T1000 (cell line): ENCODE measurements around the gene FECH.
"Not testable (repeated sequence)": the region's sequence is repeated elsewhere in the genome, so short reads cannot be mapped to it uniquely, and the experiment has no call there.

Source experiments
- DNase-seq: peaks from one replicate; lab custom pipeline; 2025; ENCODE audit warnings: mixed read lengths; lab: John Stamatoyannopoulos, UW

FECH gene, protein sequence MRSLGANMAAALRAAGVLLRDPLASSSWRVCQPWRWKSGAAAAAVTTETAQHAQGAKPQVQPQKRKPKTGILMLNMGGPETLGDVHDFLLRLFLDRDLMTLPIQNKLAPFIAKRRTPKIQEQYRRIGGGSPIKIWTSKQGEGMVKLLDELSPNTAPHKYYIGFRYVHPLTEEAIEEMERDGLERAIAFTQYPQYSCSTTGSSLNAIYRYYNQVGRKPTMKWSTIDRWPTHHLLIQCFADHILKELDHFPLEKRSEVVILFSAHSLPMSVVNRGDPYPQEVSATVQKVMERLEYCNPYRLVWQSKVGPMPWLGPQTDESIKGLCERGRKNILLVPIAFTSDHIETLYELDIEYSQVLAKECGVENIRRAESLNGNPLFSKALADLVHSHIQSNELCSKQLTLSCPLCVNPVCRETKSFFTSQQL

DNA sequence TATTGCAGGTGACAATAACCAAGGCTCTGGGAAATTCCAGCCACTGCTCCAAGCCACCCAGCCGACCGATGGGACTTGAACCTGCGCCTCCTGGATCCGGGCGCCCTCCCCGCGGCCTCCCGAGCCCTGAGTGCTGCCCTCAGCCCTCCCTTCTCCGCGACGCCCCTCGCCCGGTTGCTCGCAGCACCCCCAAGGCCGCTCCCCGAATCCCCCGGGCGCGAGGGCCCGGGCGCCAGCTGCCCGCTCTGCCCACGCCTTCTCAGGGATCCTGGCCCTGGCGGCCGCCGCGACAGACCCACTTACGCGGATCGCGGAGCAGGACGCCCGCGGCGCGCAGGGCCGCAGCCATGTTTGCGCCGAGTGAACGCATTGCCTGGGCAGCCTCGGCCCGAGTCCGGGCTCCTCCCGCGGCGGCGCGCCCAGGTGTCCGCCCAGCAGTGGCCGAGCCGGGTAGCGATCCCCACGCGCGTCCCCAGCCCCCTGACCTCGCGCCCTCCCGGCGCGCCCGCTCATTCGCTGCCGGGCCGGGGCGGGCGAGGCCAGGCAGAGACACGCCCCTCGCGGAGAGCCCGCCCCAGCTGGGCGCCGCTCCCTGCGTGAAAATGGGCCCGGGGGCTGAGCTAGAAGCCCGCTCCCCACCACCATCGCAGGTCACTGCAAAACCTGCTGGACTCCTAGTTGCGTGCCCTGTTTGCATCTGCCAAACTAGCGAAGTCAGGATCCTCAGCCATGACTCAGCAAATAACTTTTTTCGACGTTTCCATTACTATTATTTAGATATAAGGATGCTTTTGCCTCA is at the start of gene FECH:
FECH (minus strand) TSS at position 452 of the 799 bp plus-strand sequence; CDS start at position 370, 82 bp downstream.
- peak; percentile 41 for DNase-seq

DNA sequence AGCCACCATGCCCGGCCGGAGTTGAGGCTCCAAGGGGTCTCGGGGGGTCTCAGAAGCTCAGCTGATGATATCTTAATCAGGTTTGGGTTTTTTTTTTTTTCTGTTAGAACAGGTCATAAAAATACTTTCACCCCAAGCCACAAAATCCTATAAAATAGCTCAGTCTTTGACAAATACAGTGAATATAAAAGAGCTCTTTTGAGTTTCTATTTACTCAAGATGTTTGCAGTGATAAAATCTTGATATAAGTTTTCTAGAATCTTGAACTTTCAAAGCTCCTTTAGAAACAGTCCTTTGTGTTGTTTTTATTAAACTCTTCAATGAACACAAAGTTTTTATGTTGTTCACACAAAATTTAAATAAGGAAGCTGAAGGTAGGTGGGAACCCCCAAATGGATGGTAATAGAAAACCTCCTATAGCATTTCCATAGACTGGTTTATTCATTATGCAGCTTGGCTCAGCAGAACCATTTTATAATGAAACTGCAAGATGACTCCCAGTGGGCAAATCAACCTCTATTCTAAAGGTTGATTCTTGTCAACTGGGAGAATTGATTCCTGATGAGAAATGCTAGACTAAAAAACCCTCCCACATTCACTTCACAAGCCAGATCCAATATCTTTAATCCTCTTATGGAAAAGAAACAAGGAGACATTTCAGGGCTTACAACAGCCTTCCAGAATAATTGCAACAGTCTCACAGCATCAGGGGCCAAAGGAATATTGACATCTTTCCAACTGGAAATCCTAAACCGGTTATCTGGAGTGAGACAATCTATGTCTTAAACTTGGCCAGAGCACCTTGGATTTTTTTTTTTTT is 48.7 kb upstream of the FECH start:
- no peak for DNase-seq

DNA sequence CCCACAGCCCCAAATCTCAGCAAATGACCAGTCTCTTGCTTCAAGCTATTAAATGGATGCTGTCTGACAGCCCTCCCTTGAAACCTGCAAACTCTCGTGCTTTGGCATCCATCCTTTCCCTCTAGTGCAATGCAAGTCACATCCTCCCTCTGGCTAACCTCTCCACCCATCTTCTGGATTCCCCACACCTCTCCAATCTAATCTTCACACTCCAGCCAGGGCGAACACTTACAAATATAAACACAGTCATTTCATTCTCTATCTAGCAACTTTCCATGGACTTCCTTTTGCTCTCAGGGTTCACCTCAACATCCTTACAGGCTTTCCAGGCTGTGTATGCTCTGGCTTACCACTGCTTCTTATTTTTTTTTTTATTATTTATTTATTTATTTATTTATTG is 45.2 kb upstream of the FECH start:
- DNase-seq = no peak

DNA sequence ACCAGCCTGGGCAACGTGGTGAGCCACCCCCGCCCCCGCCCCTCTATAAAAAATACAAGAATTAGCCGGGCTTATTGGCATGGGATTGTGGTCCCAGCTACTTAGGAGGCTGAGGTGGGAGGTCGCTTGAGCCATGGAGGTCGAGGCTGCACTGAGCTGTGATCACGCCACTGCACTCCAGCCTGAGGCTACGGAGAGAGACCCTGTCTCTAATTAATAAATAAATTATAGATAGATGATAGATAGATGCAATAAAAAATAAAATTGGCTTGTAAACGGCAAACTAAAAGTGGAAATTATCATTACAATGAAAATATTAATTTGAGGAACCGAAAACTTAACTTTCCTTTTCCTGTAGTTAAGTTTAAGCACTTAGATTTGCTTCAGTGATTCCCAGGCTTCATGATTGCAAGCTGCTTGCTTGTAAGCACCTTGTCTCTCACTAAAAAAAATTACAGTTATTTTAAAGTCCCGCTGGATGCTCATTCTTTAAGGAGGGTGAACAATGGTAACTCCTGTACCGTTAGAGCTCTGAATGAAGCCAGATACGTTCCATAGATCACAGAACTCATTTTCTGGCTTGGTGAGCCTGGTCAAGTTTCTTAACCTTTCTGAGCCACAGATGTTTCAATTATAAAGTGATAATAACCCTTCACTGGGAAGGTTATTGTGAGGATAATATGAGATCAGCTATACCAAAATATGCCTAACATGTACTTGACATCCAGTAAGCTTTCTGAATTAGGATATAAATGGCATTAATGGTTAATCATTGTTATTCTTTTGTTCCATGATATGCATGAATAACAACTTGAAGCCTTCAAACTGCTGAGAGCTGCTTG is 44.5 kb upstream of the FECH start:
- DNase-seq = no peak

DNA sequence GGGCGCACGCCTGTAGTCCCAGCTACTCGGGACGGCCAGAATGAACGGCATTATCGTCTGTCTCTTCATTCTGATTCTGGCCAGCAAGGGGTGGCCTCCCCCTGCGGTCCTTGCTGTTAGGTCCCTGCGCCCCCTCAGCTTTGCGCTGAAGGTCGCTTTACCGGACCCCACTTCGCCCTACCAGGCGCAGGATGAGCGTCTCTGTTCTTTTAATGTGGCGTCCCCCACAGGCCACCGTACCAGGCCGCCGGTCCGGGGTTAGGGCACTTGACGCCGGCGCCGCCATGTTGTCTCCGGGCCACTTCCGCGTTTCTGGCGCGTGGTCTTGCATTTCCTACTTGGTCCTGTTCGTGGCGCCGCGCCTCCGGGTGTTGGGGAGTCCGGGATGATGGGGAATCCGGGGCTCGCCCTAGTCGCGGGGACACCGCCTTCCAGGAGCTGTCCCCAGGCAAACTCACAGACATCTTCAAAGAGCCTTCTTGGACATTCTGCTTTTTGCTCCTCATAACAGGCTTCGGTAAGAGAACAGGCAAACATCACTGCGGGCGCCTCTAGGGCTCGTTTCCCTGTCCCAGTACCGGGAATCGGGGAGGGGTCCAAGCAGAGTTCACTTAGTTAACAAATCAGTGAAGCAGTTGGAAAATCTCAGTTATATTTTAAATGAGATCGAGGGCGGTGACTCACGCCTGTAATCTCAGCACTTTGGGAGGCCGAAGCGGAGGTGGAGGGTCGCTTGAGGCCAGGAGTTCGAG is 43.7 kb upstream of the FECH start:
- peak; percentile 62 for DNase-seq

DNA sequence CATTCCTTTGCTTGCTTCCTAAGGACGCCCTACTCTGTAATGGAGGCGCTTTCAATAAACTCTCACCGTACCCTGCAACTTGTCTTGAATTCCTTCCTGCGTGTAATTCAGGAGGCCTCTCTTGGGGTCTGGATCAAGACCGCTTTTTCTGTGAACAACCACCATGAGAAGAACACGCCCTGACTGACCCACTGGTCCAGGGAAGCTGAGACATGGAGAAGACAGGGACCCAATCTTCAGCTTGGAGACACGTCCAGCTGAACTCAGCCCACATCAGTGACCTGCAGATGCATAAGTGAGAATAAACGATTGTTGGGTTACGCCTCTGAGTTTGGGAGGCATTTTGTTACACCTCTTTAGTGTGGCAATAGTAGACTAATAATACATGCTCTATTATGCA is 42.9 kb upstream of the FECH start:
- no peak for DNase-seq

DNA sequence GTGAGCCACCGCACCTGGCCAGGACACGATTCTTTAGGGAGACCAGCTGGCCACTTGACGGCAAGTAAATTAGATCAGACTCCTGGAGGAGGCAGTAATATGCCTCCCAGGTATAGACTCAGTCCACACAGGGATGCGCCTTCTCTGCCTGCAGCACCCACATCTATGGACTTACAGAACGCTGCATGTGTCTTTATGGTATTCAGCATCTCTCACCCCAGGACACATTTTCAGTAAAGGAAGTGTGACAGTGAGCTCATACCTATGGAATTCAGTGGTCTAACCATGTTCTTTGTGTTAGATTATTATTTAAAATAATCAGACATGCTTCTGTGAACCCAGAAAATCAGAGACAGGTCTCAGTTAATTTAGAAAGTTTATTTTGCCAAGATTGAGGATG is 41.0 kb upstream of the FECH start:
- DNase-seq = no peak

DNA sequence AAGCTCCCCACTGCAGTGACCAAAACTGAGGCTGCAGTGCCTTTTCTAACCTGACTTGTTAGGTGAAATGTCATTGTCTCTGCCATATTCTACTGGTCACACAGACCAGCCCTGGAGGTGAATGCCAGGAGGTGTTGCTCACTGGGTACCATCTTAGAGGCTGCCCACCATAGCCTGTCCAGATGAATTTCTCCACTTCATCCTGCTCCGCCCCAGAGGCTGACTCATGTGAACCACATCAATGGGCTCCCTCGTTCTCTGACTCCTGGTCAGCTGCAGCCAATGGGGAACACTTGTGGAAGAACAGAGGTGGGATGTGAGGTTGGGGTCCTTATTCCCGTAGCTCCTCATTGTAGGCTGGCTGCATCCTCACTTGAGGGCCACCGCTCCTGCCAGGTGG is 38.5 kb upstream of the FECH start:
- no peak for DNase-seq

DNA sequence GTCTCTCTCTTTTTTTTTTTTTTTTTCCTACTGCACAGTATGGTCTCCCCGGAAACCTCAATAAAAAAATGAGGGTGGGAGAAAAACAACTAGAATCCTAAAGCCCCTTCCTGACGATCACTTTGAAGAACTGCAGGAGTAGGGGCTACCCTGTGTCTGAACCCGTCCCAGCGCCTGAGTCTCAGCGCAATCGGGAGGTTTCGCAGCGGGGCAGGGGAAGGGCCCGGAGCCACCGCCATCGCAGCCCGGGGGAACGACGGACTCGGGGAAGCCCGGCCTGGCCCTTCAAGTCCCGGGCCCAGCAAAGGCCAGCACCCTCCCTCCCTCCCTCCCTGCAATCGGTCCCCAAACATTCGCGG is 34.7 kb upstream of the FECH start:
- DNase-seq = no peak

DNA sequence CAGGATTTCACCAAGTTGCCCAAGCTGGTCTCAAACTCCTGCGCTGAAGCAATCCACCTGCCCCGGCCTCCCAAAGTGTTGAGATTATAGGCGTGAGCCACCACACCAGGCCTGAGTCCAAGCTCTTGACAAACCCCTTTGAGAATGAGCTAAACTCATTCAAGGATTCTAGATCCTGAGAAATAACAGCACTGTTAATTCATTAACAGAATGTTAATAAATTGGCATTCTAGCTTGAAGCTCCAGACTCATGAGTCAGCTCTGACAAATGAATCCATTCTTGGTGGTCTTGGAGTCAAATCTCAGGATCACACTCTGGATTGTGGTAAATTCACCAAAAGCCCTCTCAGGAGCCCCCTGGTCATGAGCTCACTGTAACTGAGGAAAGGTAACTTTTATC is 33.4 kb upstream of the FECH start:
- DNase-seq = no peak

DNA sequence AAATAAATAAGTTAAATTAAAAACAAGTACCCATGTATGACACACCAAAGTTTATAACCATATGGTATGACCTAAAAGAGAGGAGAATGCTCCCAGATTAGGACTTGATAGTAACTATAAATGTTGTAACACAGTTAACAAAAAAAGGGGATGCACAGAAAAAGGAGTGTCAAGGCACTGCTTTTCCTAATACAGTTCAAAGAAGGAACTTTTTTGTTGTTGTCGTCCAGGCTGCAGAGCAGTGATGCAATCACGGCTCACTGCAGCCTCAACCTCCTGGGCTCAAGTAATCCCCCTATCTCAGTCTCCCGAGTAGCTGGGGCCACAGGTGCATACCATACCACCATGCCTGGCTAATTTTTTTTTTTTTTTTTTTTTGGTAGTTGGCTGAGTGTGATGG is 32.4 kb upstream of the FECH start:
- no peak for DNase-seq

DNA sequence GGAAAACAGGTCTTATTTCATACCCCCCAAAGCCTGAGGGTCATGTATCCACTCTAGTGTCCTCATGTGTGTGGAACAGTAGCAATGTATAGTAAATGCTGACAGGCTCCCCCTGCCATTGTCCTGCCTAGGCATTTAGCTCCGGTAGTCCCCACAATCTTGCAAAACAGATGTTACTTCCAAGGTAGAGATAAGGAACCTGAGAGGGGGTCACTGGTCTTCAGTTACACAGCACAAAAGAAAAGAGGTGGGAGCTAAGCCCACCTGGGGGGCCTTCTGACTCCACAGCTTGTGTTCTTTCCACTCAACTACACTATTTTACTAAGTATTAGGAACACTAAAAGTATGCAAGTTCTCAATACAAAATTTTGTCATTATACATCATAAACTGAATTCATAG is 17.4 kb upstream of the FECH start:
- no peak for DNase-seq

DNA sequence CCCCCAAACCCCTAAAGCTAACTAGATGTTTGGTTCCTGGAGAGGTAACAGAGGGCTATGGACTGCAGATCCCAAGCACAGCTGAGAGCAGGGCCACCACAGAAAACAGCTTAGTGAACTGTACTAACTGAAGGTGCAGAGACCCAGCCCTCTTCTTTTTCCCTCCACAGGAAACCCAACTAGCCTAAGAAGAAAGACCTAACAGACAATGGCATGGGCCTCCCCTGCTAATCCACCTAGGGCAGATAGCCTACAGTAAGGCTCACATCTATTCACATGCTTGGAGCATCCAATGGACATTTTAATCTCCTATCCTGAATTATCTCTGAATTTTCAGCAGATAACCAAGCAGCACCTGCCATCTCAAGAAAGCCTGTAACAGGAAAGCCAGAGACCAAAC is 8.8 kb upstream of the FECH start:
- DNase-seq = no peak

DNA sequence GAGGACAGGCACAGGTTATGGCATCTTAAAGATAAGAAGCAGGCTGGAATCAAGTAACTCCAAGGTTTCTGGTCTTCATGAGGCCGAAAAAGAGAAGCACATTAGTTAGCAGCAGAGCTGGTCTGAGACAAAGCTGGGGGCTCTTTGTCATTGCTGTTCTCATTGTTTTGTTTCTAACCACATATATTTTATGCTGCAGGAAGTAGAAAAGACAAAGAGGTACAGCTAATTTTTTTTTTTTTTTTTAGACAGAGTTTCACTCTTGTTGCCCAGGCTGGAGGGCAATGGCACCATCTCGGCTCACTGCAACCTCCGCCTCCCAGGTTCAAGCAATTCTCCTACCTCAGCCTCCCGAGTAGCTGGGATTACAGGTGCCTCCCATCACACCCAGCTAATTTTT is 6.2 kb upstream of the FECH start:
- DNase-seq = not testable (repeated sequence)

DNA sequence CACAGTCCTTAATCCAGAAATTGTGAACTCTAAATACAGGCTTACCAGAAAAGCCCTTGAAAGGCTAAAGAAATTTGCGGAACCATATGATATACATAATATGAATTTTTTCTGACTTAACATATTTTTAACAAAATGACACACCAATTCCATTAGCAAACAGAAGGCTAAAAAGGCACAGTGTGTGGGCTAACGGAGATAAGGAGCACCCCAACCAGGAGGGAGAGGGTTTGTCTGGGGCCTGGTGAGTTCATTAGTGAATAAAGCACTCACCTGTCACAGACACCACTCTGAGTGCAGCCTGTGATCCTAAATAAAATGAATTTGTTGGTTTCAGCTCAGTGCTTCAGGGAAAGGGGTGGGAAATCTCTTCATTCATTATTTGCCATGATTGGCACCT is 2.7 kb upstream of the FECH start:
- DNase-seq = no peak

DNA sequence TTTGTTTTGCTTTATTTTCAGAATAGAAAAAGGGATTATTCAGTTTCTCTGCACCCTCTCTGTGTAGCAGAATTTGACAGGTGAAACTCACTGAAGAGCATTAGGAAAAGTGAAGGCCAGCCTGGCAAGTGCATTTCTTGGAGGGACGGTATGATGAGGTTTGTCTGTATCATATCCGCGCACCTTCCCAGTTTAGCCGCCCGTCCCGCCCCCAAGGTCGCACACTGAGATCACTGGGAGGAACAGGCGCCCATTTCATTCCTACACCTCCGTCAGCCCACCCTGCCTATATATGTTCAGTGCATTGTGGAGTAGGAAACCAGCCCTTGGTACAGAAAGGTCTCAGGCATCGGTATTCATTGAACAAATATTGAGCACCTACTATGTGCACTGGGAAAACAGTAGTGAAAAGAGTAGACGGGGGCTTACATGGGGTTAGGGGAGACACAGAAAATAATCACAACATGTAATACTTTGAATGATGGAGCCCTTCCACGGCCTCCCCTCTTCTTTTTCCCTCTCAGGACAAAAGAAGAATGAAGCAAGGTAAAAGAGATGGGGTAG is 678 bp upstream of the FECH start:
- DNase-seq = no peak

DNA sequence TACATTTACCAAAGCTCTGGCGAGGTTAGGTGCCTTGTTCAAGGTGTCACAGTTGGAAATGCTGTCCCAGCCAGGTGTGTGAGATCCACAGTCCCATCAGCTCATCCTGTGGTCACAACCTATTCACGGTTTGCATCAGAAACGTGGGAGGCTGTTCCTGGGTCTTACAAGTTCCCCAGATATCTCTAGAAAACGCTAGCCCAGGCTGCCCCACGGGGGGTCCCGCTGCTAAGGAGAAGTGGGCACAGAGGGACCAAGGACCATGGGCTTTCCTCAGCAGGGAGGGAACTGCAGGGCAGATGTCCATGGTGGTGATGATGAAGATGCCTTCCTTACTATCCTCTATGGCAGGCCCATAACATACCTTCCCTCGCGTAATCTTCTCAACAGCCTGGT is 649 bp downstream of the FECH start:
- no peak for DNase-seq

DNA sequence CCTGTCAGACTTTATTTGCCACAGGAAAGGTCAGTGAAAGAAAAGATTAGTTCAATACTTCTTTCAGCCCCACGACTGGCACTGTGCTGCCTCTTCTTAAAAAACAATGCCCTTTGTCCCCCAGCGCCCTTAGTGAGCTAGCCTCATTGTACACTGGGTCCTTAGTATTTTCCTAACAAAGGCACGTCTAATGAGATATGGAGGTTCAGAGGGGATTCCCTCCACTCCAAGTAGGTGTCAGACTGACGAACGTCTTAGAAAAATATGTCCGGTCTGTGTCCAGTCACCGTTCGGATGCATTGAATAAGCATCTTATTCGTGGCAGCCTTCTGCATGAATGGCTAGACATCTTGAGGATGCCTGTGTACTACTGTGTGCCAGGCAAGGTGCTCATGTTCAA is 1.1 kb downstream of the FECH start:
- DNase-seq = no peak

DNA sequence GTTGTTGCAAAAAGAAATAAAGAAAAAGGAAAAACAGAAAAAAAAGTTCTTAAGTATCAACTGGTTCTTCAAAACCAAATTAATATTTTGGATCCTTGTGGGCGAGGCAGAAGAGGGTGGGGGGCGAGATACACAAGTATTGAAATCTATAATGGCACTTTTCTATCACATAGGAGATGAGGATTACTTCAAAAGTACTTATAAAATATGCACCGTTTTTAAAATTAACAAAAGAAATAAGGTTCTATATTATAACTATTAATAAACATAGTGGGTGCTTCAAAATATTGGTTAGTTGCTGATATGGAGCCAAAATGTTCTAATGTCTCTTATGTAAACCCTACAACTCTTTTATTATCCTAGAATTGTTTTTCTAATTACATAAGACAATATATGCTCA is 2.1 kb downstream of the FECH start:
- no peak for DNase-seq

DNA sequence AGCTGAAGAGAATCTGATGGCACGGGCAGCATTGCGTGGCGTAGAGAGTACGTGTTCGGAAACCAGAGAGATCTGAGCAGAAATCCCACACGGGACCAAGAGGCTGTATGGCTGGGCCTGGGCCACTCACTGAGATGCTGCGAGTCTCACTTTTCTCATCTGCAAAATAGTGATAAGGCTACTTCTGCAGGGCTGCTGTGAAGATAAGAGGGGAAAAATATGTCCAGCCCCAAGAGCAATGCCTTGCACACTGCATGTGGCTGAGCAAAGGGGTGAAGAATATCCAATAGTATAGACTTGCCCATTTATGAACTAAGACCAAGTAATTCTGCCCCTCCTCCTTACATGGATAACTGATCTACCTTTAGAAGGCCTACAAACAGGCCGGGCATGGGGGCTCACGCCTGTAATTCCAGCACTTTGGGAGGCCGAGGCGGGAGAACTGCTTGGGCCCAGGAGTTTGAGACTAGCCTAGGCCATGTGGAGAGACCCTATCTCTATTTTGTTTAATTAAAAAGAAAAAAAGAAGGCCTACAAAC is 3.1 kb downstream of the FECH start:
- no peak for DNase-seq
